OCI-LY7 (cell line): Measurements from ENCODE around the gene SLC66A3. TPM values are rescaled to one million over a fixed set of nuclear protein-coding genes. Genes with fewer than 3 reads are reported as not detected.

ENCODE experiments used
- BruUV-seq: library from RNA; stranded (reverse); fragments of 400-500 nt; replicated peaks from 2 replicates; lab custom pipeline; 2021; lab: Mats Ljungman, UMichigan
- CTCF ChIA-PET: fragments of 300-600 bp; sonication (Branson Sonifier 250); formaldehyde crosslinking; loops from one replicate; lab custom pipeline; 2022; ENCODE audit warnings: antibody characterized with exemption; ENCODE audit not compliant: unreplicated experiment; lab: Charles Lee
- POLR2A ChIA-PET: fragments of 300-600 bp; sonication (Branson Sonifier 250); formaldehyde crosslinking; loops from one replicate; lab custom pipeline; 2022; ENCODE audit warnings: antibody characterized with exemption; lab: Charles Lee
- DNase-seq: peaks from one replicate; pipeline ENCODE4 v3.0.0-alpha.2; 2015; ENCODE audit warnings: low spot score
- H2AFZ ChIP-seq: fragments of 200-600 bp; sonication (generic), shearing (Covaris generic); 2 replicates; pipeline ENCODE4 v1.6.1; 2014; ENCODE audit warnings: mild to moderate bottlenecking, antibody characterized with exemption, low read length, moderate library complexity
- H3K27ac ChIP-seq: fragments of 200-600 bp; sonication (generic); 2 replicates; pipeline ENCODE4 v1.5.1; 2014; ENCODE audit warnings: mixed run types, low read depth, mild to moderate bottlenecking, moderate library complexity, low read length, inconsistent platforms; ENCODE audit not compliant: poor library complexity, severe bottlenecking
- H3K36me3 ChIP-seq: fragments of 200-600 bp; sonication (generic); 2 replicates; pipeline ENCODE4 v1.6.1; 2014; ENCODE audit warnings: mild to moderate bottlenecking, antibody characterized with exemption, low read length, moderate library complexity, mixed read lengths; ENCODE audit not compliant: insufficient read depth
- H3K4me1 ChIP-seq: fragments of 200-600 bp; sonication (generic); 2 replicates; pipeline ENCODE4 v1.5.1; 2014; ENCODE audit warnings: mild to moderate bottlenecking, low read length; ENCODE audit not compliant: insufficient read depth, poor library complexity, severe bottlenecking
- H3K4me2 ChIP-seq: fragments of 200-600 bp; sonication (generic); 2 replicates; pipeline ENCODE4 v1.6.1; 2014; ENCODE audit warnings: mild to moderate bottlenecking, low read length
- H3K4me3 ChIP-seq: fragments of 200-600 bp; sonication (generic); 2 replicates; pipeline ENCODE4 v1.5.1; 2014; ENCODE audit warnings: mild to moderate bottlenecking, low read depth, low read length; ENCODE audit not compliant: poor library complexity, severe bottlenecking
- H3K79me2 ChIP-seq: fragments of 200-600 bp; sonication (generic); 2 replicates; pipeline ENCODE4 v1.6.1; 2016; ENCODE audit warnings: low read depth, mild to moderate bottlenecking, low read length, moderate library complexity, mixed read lengths; ENCODE audit not compliant: insufficient read depth
- H3K9me2 ChIP-seq: fragments of 200-600 bp; sonication (generic); 2 replicates; pipeline ENCODE4 v1.6.1; 2016; ENCODE audit warnings: mild to moderate bottlenecking, low read length, mixed read lengths; ENCODE audit not compliant: insufficient read depth
- H3K9me3 ChIP-seq: fragments of 200-600 bp; sonication (generic); 2 replicates; pipeline ENCODE4 v1.6.1; 2014; ENCODE audit warnings: mild to moderate bottlenecking, mixed run types, low read length, mixed read lengths
- H4K20me1 ChIP-seq: fragments of 200-600 bp; sonication (generic); 2 replicates; pipeline ENCODE4 v1.6.1; 2014; ENCODE audit warnings: mild to moderate bottlenecking, antibody characterized with exemption, low read length, moderate library complexity, mixed read lengths; ENCODE audit not compliant: insufficient read depth
- EZH2phosphoT487 ChIP-seq: fragments of 200-600 bp; sonication (generic); IDR thresholded peaks from 2 replicates; pipeline ENCODE4 v1.6.1; 2018; ENCODE audit warnings: low read depth, borderline replicate concordance, mild to moderate bottlenecking, mixed run types, antibody characterized with exemption, low read length, moderate library complexity, mixed read lengths
- intact Hi-C: fragments of 100-400 bp; cut with micrococcal nuclease; formaldehyde crosslinking; loops from one replicate; pipeline ENCODE4 v1.10.0; 2022; ENCODE audit not compliant: unreplicated experiment
- total RNA-seq, 2 experiments: library from RNA; depleted of rRNA in 1 of 2; stranded (reverse); fragments of >200 nt in 1 of 2; shearing (Covaris generic) in 1 of 2; gene quantifications; 2 replicates each; pipeline ENCODE4 v1.2.3, GENCODE V29; 2014 to 2022
- TF ChIP-seq, protein P1 (sequence below): fragments of 200-600 bp; sonication (generic); conservative IDR thresholded peaks from 2 replicates; pipeline ENCODE4 v1.5.1; 2014; ENCODE audit warnings: mild to moderate bottlenecking, antibody characterized with exemption, low read length, moderate library complexity, mixed read lengths

SLC66A3 gene
- total RNA-seq, 2 experiments from 2014 or later: 6.0 to 10.0 TPM

DNA sequence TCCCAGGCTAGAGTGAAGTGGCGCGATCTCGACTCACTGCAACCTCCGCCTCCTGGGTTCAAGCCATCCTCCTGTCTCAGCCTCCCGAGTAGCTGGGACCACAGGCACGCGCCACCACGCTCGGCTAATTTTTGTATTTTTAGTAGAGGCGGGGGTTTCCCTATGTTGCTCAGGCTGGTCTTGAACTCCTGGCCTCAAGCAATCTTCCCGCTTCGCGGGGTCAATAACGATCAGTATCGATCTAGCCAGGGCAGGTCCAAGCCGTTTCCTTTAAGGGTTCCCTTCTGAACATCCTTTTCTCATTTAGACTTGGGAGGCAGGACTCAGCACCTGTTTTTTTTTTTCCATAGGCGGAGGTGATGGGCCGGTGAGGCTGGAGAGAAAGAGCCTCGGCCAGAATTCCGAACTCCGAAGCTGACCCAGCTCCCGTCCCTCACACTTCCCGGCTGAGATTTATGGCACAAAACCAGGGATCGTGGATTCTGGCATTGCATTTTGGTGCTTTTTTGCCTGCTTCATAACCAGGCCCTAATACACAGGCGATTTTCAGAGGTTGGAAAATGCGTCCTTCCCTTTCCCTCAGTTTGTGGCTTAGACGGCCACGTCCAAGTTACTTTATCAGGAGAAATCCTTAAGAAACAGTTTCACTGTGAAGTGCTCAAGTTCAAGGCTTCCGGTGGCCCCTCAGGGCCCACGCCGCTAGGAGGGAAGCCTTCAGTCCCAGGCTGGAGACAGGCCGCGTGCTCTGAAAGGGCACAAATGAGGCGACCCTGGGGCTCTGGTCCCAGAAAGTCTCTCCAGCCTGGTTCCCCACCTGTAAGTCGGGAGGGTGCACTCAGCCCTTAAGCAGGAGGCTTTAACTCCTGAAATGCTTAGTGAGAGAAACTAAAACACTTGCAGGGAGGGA, 998 bp upstream of the SLC66A3 start:
- ChIA-PET CTCF (no interaction called here), POLR2A (interaction anchor here (0.6 to 1.2 kb wide), 5 partner anchors 63 to 1114 kb away, joined by 3 to 6 read pairs (median 3); no protein-coding TSS in a partner anchor)
- Histone ChIP-seq H3K9me3 (no peaks in the 10 kb centered on the region), H3K4me3 (peak overlapping the region; percentile 70), H3K9me2 (no peaks in the 10 kb centered on the region), H2AFZ (peak overlapping the region; percentile 85; the same call in 1 of the 2 replicates), H3K4me1 (peaks cover 14% of the 10 kb centered on the region), H3K4me2 (peak overlapping the region; percentile 97), H3K36me3 (no peaks in the 10 kb centered on the region), H3K27ac (peak overlapping the region; percentile 35), H4K20me1 (no peaks in the 10 kb centered on the region; the same call in 1 of the 2 replicates), H3K79me2 (no peaks in the 10 kb centered on the region)
- BruUV-seq: TSS peak; percentile 99
- intact Hi-C loops: loop anchor here (2.0 kb wide), 1 partner anchor 191 kb away; the partner anchor contains the start of gene ROCK2
- TF ChIP-seq, protein P1, sequence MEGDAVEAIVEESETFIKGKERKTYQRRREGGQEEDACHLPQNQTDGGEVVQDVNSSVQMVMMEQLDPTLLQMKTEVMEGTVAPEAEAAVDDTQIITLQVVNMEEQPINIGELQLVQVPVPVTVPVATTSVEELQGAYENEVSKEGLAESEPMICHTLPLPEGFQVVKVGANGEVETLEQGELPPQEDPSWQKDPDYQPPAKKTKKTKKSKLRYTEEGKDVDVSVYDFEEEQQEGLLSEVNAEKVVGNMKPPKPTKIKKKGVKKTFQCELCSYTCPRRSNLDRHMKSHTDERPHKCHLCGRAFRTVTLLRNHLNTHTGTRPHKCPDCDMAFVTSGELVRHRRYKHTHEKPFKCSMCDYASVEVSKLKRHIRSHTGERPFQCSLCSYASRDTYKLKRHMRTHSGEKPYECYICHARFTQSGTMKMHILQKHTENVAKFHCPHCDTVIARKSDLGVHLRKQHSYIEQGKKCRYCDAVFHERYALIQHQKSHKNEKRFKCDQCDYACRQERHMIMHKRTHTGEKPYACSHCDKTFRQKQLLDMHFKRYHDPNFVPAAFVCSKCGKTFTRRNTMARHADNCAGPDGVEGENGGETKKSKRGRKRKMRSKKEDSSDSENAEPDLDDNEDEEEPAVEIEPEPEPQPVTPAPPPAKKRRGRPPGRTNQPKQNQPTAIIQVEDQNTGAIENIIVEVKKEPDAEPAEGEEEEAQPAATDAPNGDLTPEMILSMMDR: no peak
- no peak for TF ChIP-seq EZH2phosphoT487
- no peak for DNase-seq

DNA sequence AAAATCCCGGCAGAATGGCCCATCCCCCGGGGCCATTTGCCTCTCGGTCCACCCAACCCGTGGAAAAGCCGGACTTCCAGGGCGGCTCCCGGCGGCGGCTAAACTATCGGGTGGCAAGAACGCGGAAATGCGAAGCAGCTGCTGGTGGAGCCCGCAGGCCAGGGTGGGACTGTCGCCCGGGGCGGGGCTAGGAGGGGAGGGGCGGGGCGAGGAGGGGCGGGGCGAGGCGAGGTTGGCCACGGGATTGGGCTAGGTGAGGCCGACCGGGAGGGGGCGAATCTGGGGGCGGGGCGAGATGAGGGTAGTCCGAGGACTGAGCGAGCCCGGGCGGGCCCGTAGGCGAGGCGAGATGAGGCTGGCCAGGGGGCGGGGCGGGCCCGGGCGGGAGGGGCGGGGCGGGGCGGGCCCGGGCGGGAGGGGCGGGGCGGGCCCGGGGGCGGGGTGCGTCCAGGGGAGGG, 315 bp upstream of the SLC66A3 start:
- TF ChIP-seq EZH2phosphoT487: no peak
- TF ChIP-seq, protein P1: no peak
- H3K36me3 ChIP-seq: no peaks in the 10 kb centered on the region
- no peaks in the 10 kb centered on the region; the same call in 1 of the 2 replicates for H4K20me1 ChIP-seq
- H3K9me3 ChIP-seq: no peaks in the 10 kb centered on the region
- H3K79me2 ChIP-seq: no peaks in the 10 kb centered on the region
- peak overlapping the region; percentile 80 for H3K4me3 ChIP-seq
- BruUV-seq: no TSS peak
- ChIA-PET POLR2A (interaction anchor here (0.6 to 1.2 kb wide), 4 partner anchors 62 to 1114 kb away, joined by 3 to 6 read pairs (median 4); no protein-coding TSS in a partner anchor), CTCF (interaction anchor here (0.6 kb wide), 1 partner anchor 22 kb away, joined by 3 read pairs; no protein-coding TSS in a partner anchor)
- H3K9me2 ChIP-seq: no peaks in the 10 kb centered on the region
- peak overlapping the region; percentile 97 for H3K4me2 ChIP-seq
- H3K27ac ChIP-seq: peak overlapping the region; percentile 35
- DNase-seq: peak; percentile 96
- intact Hi-C loops: loop anchor here (2.0 kb wide), 1 partner anchor 190 kb away; the partner anchor contains the start of gene ROCK2
- peak overlapping the region; percentile 85; the same call in 1 of the 2 replicates for H2AFZ ChIP-seq
- peaks cover 14% of the 10 kb centered on the region for H3K4me1 ChIP-seq
